DND-41 (cell line): ENCODE measurements around the gene SLC48A1.

Experiments
- ATAC-seq: fragments of 200-7000 bp; cut with Tn5 transposase; 3 replicates; pipeline ENCODE4 v1.9.1; 2021; ENCODE audit warnings: low read depth; ENCODE audit not compliant: insufficient read depth
- DNase-seq: peaks from one replicate; pipeline ENCODE4 v3.0.0-alpha.2; 2020
- H2AFZ ChIP-seq: 2 replicates; pipeline ENCODE4 v1.6.0; 2012; ENCODE audit warnings: low read depth, low read length
- H3K27ac ChIP-seq: 2 replicates; pipeline ENCODE4 v1.5.1; 2012; ENCODE audit warnings: low read length, inconsistent platforms
- H3K27me3 ChIP-seq: fragments of 200-600 bp; sonication (generic); 2 replicates; pipeline ENCODE4 v1.6.0; 2012; ENCODE audit warnings: low read length, mild to moderate bottlenecking, inconsistent platforms; ENCODE audit not compliant: insufficient read depth, poor library complexity
- H3K36me3 ChIP-seq: 2 replicates; pipeline ENCODE4 v1.5.1; 2012; ENCODE audit warnings: low read length, inconsistent platforms; ENCODE audit not compliant: insufficient read depth
- H3K4me1 ChIP-seq: 2 replicates; pipeline ENCODE4 v1.5.1; 2012; ENCODE audit warnings: mild to moderate bottlenecking, low read length; ENCODE audit not compliant: insufficient read depth
- H3K4me2 ChIP-seq: 2 replicates; pipeline ENCODE4 v1.6.0; 2012; ENCODE audit warnings: mild to moderate bottlenecking, moderate library complexity, low read length, inconsistent platforms; ENCODE audit not compliant: insufficient read depth
- H3K4me3 ChIP-seq, 2 experiments: fragments of 200-600 bp in 1 of 2; shearing (Covaris generic) in 1 of 2; 2 replicates each; pipeline ENCODE4 v1.5.1; 2012 to 2016; ENCODE audit warnings: inconsistent platforms in 2 of 2, low read length in 2 of 2, mild to moderate bottlenecking in 2 of 2, low read depth in 1 of 2, moderate library complexity in 1 of 2
- H3K79me2 ChIP-seq: 2 replicates; pipeline ENCODE4 v1.6.0; 2012; ENCODE audit warnings: low read length, inconsistent platforms; ENCODE audit not compliant: insufficient read depth
- H3K9ac ChIP-seq: 2 replicates; pipeline ENCODE4 v1.6.0; 2012; ENCODE audit warnings: low read depth, mild to moderate bottlenecking, inconsistent platforms, low read length, moderate library complexity
- H3K9me3 ChIP-seq: 2 replicates; pipeline ENCODE4 v1.5.1; 2012; ENCODE audit warnings: low read length, moderate library complexity, mild to moderate bottlenecking, inconsistent platforms; ENCODE audit not compliant: insufficient read depth, severe bottlenecking
- H4K20me1 ChIP-seq: 2 replicates; pipeline ENCODE4 v1.6.0; 2012; ENCODE audit warnings: low read length; ENCODE audit not compliant: insufficient read depth
- CTCF ChIP-seq: IDR thresholded peaks from 2 replicates; pipeline ENCODE4 v1.5.1; 2012; ENCODE audit warnings: borderline replicate concordance, low read length, moderate library complexity, mild to moderate bottlenecking; ENCODE audit not compliant: poor library complexity, severe bottlenecking; ENCODE audit errors: extremely low read depth
- EZH2 ChIP-seq: IDR thresholded peaks from 3 replicates; pipeline ENCODE4 v1.6.1; 2012; ENCODE audit warnings: borderline replicate concordance, low read depth, mild to moderate bottlenecking, moderate library complexity, low read length, inconsistent platforms; ENCODE audit not compliant: severe bottlenecking

The SLC48A1 gene

DNA sequence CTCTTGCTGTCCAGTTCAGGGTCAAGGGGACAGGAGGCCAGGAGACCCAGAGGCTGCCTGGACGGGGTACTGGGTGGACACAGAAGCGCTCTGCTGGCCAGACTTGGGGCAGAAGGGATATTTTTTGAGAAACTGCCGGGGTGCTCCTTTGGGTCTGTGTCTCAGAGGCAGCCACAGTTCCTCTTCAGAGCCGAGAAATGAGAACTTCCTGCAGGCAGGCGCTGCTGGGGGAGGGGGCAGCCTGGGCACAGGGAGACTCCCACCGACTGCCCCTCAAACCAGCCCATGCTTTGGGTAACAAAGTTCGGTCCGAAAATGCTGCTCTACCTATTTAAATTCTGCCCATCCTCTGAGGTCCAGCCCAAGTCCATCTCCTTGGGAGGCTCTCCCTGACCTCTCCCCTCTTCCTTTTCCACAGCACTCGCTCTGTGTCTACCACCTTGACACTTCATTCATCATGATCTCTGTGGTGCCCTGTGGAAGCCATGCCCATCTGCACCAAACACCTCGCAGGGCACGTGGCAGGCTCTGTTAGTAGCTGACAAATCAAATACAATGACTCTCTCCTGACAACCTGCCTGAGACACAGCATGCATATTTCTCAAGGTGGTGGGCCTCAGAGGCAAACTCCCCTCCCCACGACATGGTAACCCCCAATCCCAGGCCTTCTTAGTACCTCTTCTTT lies 30.3 kb downstream of the SLC48A1 start:
- Histone ChIP-seq H3K79me2 (no peaks in the 10 kb centered on the region), H3K4me1 (peaks cover 14% of the 10 kb centered on the region), H3K4me3 (no peak overlapping the region), H4K20me1 (peaks cover 42% of the 10 kb centered on the region), H2AFZ (no peak overlapping the region), H3K36me3 (no peaks in the 10 kb centered on the region), H3K9me3 (no peaks in the 10 kb centered on the region), H3K9ac (no peak overlapping the region), H3K4me2 (no peak overlapping the region), H3K27ac (no peak overlapping the region), H3K27me3 (no peaks in the 10 kb centered on the region)
- no peak for TF ChIP-seq CTCF
- TF ChIP-seq EZH2, result no peak
- DNase-seq (no peak), ATAC-seq (no peak)

DNA sequence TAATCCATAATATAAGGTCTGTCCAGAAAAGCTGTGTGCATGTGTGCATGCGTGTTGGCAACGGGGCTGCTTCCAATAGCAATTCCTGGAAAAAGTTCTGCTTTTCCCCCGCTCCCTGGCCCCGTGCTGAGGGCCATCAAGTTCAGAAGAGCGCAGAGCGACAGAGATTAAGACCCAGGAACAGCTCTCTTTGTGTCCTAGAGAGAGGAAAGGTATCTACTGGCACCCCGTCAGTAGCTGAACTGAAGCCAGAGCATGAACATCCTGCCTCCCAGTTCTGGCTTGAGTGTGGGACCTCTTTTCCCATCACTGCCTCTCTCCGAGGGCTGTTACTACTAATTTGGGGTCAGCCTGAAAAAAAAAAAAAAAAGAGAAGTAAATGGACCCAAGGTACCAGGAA lies 31.1 kb downstream of the SLC48A1 start:
- DNase-seq (no peak), ATAC-seq (no peak)
- Histone ChIP-seq H3K27ac (no peak overlapping the region), H3K36me3 (no peaks in the 10 kb centered on the region), H3K9ac (no peak overlapping the region), H3K9me3 (no peaks in the 10 kb centered on the region), H3K4me3 (no peak overlapping the region), H2AFZ (no peak overlapping the region), H3K27me3 (no peaks in the 10 kb centered on the region), H3K79me2 (no peaks in the 10 kb centered on the region), H3K4me1 (peaks cover 22% of the 10 kb centered on the region), H3K4me2 (no peak overlapping the region), H4K20me1 (peaks cover 50% of the 10 kb centered on the region)
- TF ChIP-seq CTCF, result no peak
- no peak for TF ChIP-seq EZH2

DNA sequence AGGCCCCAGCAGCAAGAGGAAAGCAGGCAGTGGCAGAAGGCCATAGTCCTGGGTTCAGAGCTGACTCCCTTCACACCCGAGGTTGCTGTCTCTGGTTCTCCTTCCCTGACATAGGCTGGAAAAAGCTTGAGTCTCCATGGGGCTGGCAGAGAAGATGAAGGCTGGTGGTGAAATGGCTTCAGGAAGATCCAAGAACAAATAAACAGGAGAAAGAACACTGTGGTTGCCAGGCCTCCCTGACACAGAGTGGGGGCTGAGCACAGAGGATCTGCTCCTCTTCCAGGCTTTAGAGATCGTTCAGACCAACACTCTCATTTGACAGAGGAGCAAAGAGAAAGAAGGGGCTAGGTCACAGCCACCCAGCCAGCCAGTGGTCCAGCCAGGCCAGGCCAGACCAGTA lies 32.4 kb downstream of the SLC48A1 start:
- no peak overlapping the region for H3K4me2 ChIP-seq
- no peak overlapping the region for H3K27ac ChIP-seq

More for the DNA sequence above, 32.4 kb downstream of the SLC48A1 start:
- Histone ChIP-seq H4K20me1 (peaks cover 53% of the 10 kb centered on the region), H3K79me2 (no peaks in the 10 kb centered on the region), H3K9ac (no peak overlapping the region), H3K4me1 (peaks cover 32% of the 10 kb centered on the region), H3K36me3 (no peaks in the 10 kb centered on the region), H3K9me3 (no peaks in the 10 kb centered on the region), H3K27me3 (no peaks in the 10 kb centered on the region), H2AFZ (no peak overlapping the region), H3K4me3 (no peak overlapping the region)
- ATAC-seq (no peak), DNase-seq (no peak)
- TF ChIP-seq EZH2 (no peak), CTCF (no peak)
